K562 (cell line): ENCODE results near the gene BMPR2. TPM values are rescaled to one million over a fixed set of nuclear protein-coding genes. Genes with fewer than 3 reads are reported as not detected.

Experiments used
- ATAC-seq: fragments of 200-7000 bp; cut with Tn5 transposase; 3 replicates; pipeline ENCODE4 v1.9.1; 2020; ENCODE audit warnings: moderate library complexity
- BruUV-seq: library from RNA; stranded (reverse); fragments of 400-500 nt; replicated peaks from 2 replicates; lab custom pipeline; 2021; lab: Mats Ljungman, UMichigan
- CTCF ChIA-PET: fragments of 300-600 bp; formaldehyde crosslinking; extraction: SDS; loops from one replicate; lab custom pipeline; 2021; ENCODE audit warnings: low intra/inter-chr PET ratio; lab: Yijun Ruan, JAX
- POLR2A ChIA-PET: fragments of 300-600, 350-650 bp; sonication (Branson Sonifier 250); formaldehyde crosslinking; extraction: SDS; loops from one replicate; lab custom pipeline; 2021; ENCODE audit warnings: antibody characterized with exemption, inconsistent platforms; lab: Yijun Ruan, JAX
- DNase-seq, 4 experiments: peaks; one replicate each; pipeline versions ENCODE4 v3.0.0 to v3.0.0-alpha.2; 2011 to 2018; ENCODE audit warnings: low spot score in 3 of 4, mixed read lengths in 3 of 4; ENCODE audit errors: extremely low read depth in 1 of 4
- FAIRE-seq: peaks from 2 replicates; lab custom pipeline; 2011; peaks lifted over from hg19 to GRCh38; lab: Jason Lieb, UNC
- H2AFZ ChIP-seq: 2 replicates; pipeline ENCODE4 v1.6.0; 2011; ENCODE audit warnings: low read depth, low read length, control low read depth, inconsistent platforms
- H3K27ac ChIP-seq: fragments of 200-600 bp; 3 replicates; pipeline ENCODE4 v1.8.0; 2011; ENCODE audit warnings: low read depth, mild to moderate bottlenecking, control low read depth, inconsistent platforms, low read length, moderate library complexity, mixed read lengths; ENCODE audit errors: extremely low read depth
- H3K27me3 ChIP-seq, 2 experiments: fragments of 300-600 bp in 1 of 2; 2 replicates in 1 of 2; 3 replicates in 1 of 2; pipeline versions ENCODE4 v1.6.0 to v1.8.0; 2011; ENCODE audit warnings: inconsistent platforms in 2 of 2, low read length in 2 of 2, mild to moderate bottlenecking in 1 of 2, mixed read lengths in 1 of 2, moderate library complexity in 1 of 2; ENCODE audit not compliant: control insufficient read depth in 2 of 2, insufficient read depth in 2 of 2
- H3K36me3 ChIP-seq: fragments of 300-600 bp; 3 replicates; pipeline ENCODE4 v1.8.0; 2011; ENCODE audit warnings: mild to moderate bottlenecking, low read length, inconsistent platforms; ENCODE audit not compliant: control insufficient read depth, insufficient read depth
- H3K4me1 ChIP-seq, 2 experiments: fragments of 200-600 bp in 1 of 2; replicated peaks in 1 of 2; 2 replicates in 1 of 2; 3 replicates in 1 of 2; pipeline versions ENCODE4 v1.5.1 to v1.8.0; 2011; ENCODE audit warnings: inconsistent platforms in 2 of 2, low read length in 2 of 2, mild to moderate bottlenecking in 1 of 2, mixed read lengths in 1 of 2, moderate library complexity in 1 of 2; ENCODE audit not compliant: control insufficient read depth in 2 of 2, insufficient read depth in 2 of 2
- H3K4me2 ChIP-seq: 2 replicates; pipeline ENCODE4 v1.6.1; 2011; ENCODE audit warnings: low read length, control low read depth, inconsistent platforms, mixed read lengths; ENCODE audit not compliant: insufficient read depth
- H3K4me3 ChIP-seq: fragments of 200-600 bp; sonication (generic), shearing (Covaris generic); 2 replicates; pipeline ENCODE4 v1.5.1; 2016; ENCODE audit warnings: control low read depth, inconsistent platforms
- H3K79me2 ChIP-seq: fragments of 200-600 bp; 3 replicates; pipeline ENCODE4 v1.8.0; 2011; ENCODE audit warnings: low read length, inconsistent platforms; ENCODE audit not compliant: control insufficient read depth, insufficient read depth
- H3K9ac ChIP-seq, 2 experiments: 2 replicates each; pipeline versions ENCODE4 v1.6.0 to v1.6.1; 2011; ENCODE audit warnings: low read depth in 2 of 2, low read length in 2 of 2, control low read depth in 1 of 2, inconsistent platforms in 1 of 2, mild to moderate bottlenecking in 1 of 2, mixed read lengths in 1 of 2; ENCODE audit not compliant: insufficient read depth in 1 of 2
- H3K9me1 ChIP-seq: one replicate; pipeline ENCODE4 v1.6.0; 2011; ENCODE audit warnings: inconsistent platforms, mild to moderate bottlenecking, low read length, moderate library complexity; ENCODE audit not compliant: control insufficient read depth, insufficient read depth
- H3K9me3 ChIP-seq: replicated peaks from 2 replicates; pipeline ENCODE4 v1.5.1; 2011; ENCODE audit warnings: low read depth, low read length, inconsistent platforms; ENCODE audit not compliant: control insufficient read depth, insufficient read depth
- H4K20me1 ChIP-seq: replicated peaks from 2 replicates; pipeline ENCODE4 v1.6.1; 2011; ENCODE audit warnings: low read length, inconsistent platforms, mixed read lengths; ENCODE audit not compliant: control insufficient read depth, insufficient read depth
- ARHGAP35 ChIP-seq: fragments of 450-650 bp; IDR thresholded peaks from 2 replicates; pipeline ENCODE4 v1.6.1; 2018; ENCODE audit not compliant: partially characterized antibody
- E2F5 ChIP-seq: sonication (generic); formaldehyde crosslinking; IDR thresholded peaks from 2 replicates; pipeline ENCODE4 v1.8.0; 2022; ENCODE audit warnings: mild to moderate bottlenecking, missing genetic modification reagents
- MBD1 ChIP-seq: fragments of 250-450 bp; sonication (Bioruptor Pico); IDR thresholded peaks from 2 replicates; pipeline ENCODE4 v1.8.0; 2022; ENCODE audit warnings: inconsistent platforms
- MCM3 ChIP-seq: fragments of 450-650 bp; IDR thresholded peaks from 2 replicates; pipeline ENCODE4 v1.6.1; 2016
- MLLT1 ChIP-seq, 2 experiments: fragments of 450-650 bp; IDR thresholded peaks; 2 replicates each; pipeline ENCODE4 v1.6.1; 2016
- TFAP4 ChIP-seq: sonication (generic); formaldehyde crosslinking; IDR thresholded peaks from 2 replicates; pipeline ENCODE4 v1.8.0; 2022; ENCODE audit warnings: missing genetic modification reagents, mild to moderate bottlenecking, moderate library complexity, borderline replicate concordance
- ZBTB33 ChIP-seq: sonication (generic); formaldehyde crosslinking; IDR thresholded peaks from 2 replicates; pipeline ENCODE4 v1.8.1; 2023; ENCODE audit warnings: mild to moderate bottlenecking, missing genetic modification reagents
- WGBS: fragments of 100-300 bp; shearing (Covaris generic); methylation state at CpG from one replicate; pipeline ENCODE4 v1.1.6; 2016; ENCODE audit warnings: low coverage, mixed read lengths; ENCODE audit not compliant: insufficient coverage; ENCODE audit errors: missing lambda C conversion rate; 5-methylcytosine and 5-hydroxymethylcytosine counted together
- in situ Hi-C: fragments of 300-500 bp; cut with MboI; formaldehyde crosslinking; loops from 4 replicates; pipeline ENCODE4 v1.15.0; 2018; ENCODE audit warnings: inconsistent platforms, mixed read lengths
- intact Hi-C: fragments of 100-400 bp; cut with micrococcal nuclease; formaldehyde crosslinking; loops from 2 replicates; pipeline ENCODE4 v1.14.2; 2022
- polyA plus RNA-seq, 8 experiments: library from polyadenylated mRNA; depleted of rRNA in 4 of 8; stranded (reverse) in 5 of 8; unstranded in 3 of 8; fragments of >200 nt; fragmentation: Nextera tagmentation in 2 of 8; fragmentation: Illumina TruSeq in 1 of 8; extraction: Ambion mirVana in 2 of 8; extraction: Trizol in 1 of 8; gene quantifications; 2 replicates each; pipeline versions ENCODE4 v1.2.1 to v1.2.3, GENCODE V29; 2011 to 2014; ENCODE audit warnings: inconsistent platforms in 1 of 8, missing spikeins in 1 of 8
- total RNA-seq, 7 experiments: library from RNA; depleted of rRNA in 6 of 7; stranded (reverse); fragments of >200 nt in 6 of 7; fragmentation: Illumina TruSeq in 2 of 7; extraction: Trizol in 2 of 7; gene quantifications; 2 replicates each; pipeline versions ENCODE4 v1.2.1 to v1.2.3, GENCODE V29; 2011 to 2021; ENCODE audit warnings: low replicate concordance in 1 of 7

The BMPR2 gene
- total and polyA plus RNA-seq, 9 of the 15 experiments (the other 6 are each of a cell fraction or from before 2014, with no cell fraction given): 0.73 to 5.0 (median 3.3) TPM

GRCh38 chr2:202375033-202375608 lies 1.0 kb upstream of the BMPR2 start:
- no peaks in the 10 kb centered on the region for H3K9me1 ChIP-seq
- FAIRE-seq: no peak
- WGBS: 82% methylated on average over 19 of the region's 33 CpGs
- POLR2A ChIA-PET: no interaction called here
- no peaks in the 10 kb centered on the region for H3K9me3 ChIP-seq
- H3K4me1 ChIP-seq: peaks cover 2 to 23% of the 10 kb centered on the region in 2 experiments; a peak in 3 of 5 replicates
- BruUV-seq: no TSS peak
- H2AFZ ChIP-seq: peak overlapping the region; percentile 99
- intact Hi-C loops (no loop called here), in situ Hi-C loops (no loop called here)
- H3K4me2 ChIP-seq: peak overlapping the region; percentile 78
- H3K36me3 ChIP-seq: no peaks in the 10 kb centered on the region
- no peaks in the 10 kb centered on the region for H3K27me3 ChIP-seq
- CTCF ChIA-PET: no interaction called here
- H4K20me1 ChIP-seq: no peaks in the 10 kb centered on the region
- peaks cover 37% of the 10 kb centered on the region for H3K79me2 ChIP-seq
- no peak for DNase-seq
- H3K9ac ChIP-seq: peak overlapping the region in 1 of 2 experiments; percentile 78; a peak in 3 of 4 replicates
- no peak for ATAC-seq
- H3K27ac ChIP-seq: peak overlapping the region; percentile 85
- TF ChIP-seq ZBTB33 (CRISPR knock-in tag) (0 out of 2 replicates have a peak, but pooled peaks have one; percentile 33), ARHGAP35 (no peak), TFAP4 (CRISPR knock-in tag) (no peak), MCM3 (no peak), E2F5 (CRISPR knock-in tag) (no peak), MLLT1 (IDR thresholded peaks at IDR 0.05) (peak in 1 of 2 experiments; percentile 39; a peak in 1 of 4 replicates), MBD1 (CRISPR knock-in tag) (peak; percentile 78; the same call in 1 of the 2 replicates)
- peak overlapping the region; percentile 80 for H3K4me3 ChIP-seq
